ENCODE data around the gene NAALAD2. TPM values are rescaled to one million over a fixed set of nuclear protein-coding genes. Genes with fewer than 3 reads are reported as not detected.
A peak's percentile ranks its signal among the peaks of the same experiment; 100 is the strongest.
"Not testable (repeated sequence)": the region's sequence is repeated elsewhere in the genome, so short reads cannot be mapped to it uniquely, and the experiment has no call there.

NAALAD2 gene
- total RNA-seq (2021): 1.8 and 2.1 TPM in 2 replicates
- long read RNA-seq, transcript NAALAD2-210 (19 exons, 3,600 nt): major isoform, 5 of 11 reads
- long read RNA-seq, partial matches to known transcripts: 3 of 11 reads
- long read RNA-seq, other reads (novel, unspliced or antisense): 3 of 11 reads

DNA sequence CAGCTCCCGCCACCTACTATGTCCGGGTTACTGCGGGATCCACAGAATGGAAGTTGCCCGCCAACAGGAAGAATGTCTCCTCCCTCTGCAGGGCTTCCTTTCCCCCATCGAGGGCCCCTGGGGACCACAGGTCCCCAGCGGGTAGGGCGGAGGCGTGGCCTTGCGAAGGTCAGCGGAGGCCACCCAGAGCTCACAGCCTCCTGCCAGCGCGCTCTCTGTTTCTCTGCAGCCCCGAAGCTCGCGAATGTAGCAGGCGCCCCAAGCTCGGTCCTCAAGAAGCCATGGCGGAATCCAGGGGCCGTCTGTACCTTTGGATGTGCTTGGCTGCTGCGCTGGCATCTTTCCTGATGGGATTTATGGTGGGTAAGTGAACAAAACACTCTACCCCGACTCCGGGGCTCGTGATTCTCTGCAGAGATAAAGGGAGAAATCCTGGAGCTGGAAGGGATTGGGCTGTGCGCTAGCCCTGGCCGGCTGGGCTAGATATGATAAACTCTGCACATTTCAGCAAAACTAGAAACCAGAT is at the start of gene NAALAD2:
Gene NAALAD2 (plus strand): TSS at position 186 of the 526 bp plus-strand sequence. CDS start 96 bp downstream, at position 282.
- no peaks in the 10 kb centered on the region for H3K9me3 ChIP-seq (ENCODE audit: control insufficient read depth, low read depth, low read length)
- H3K27me3 Mint-ChIP-seq (ENCODE audit: low read depth): peaks cover 14% of the 10 kb centered on the region
- no peak within 1 kb of the TSS for H3K27ac ChIP-seq (ENCODE audit: insufficient read length, low read depth, low read length)
- H2BK15ac ChIP-seq (ENCODE audit: low read depth, low read length): no peak within 1 kb of the TSS
- peaks cover 10% of the 10 kb centered on the region for H3K23me2 ChIP-seq (ENCODE audit: insufficient read length, low read depth, low read length, poor library complexity, severe bottlenecking)
- no peak within 1 kb of the TSS for H3T11ph ChIP-seq (ENCODE audit: low read length)
- peak; percentile 80 for DNase-seq
- no peak within 1 kb of the TSS for H2BK120ac ChIP-seq (ENCODE audit: low read depth, low read length, poor library complexity, severe bottlenecking)
- H3K9me3 Mint-ChIP-seq: no peaks in the 10 kb centered on the region
- no peak within 1 kb of the TSS for H3K23ac ChIP-seq (ENCODE audit: insufficient read length, low read depth, low read length)
- H4K20me1 ChIP-seq (ENCODE audit: control insufficient read depth, insufficient read depth, insufficient read length): no peaks in the 10 kb centered on the region
- no peak within 1 kb of the TSS for H3K4ac ChIP-seq (ENCODE audit: low read depth, low read length)
- H3K27me3 ChIP-seq (ENCODE audit: insufficient read depth, low read length): no peaks in the 10 kb centered on the region
- H3K79me2 ChIP-seq (ENCODE audit: insufficient read depth, low read length): no peaks in the 10 kb centered on the region
- H3K27ac Mint-ChIP-seq: peak within 1 kb of the TSS in 2 of 3 experiments; percentile 4 to 42; a peak in 4 of 7 replicates
- H2BK5ac ChIP-seq (ENCODE audit: insufficient read length, low read length): no peak within 1 kb of the TSS
- no CpG with 5 or more reads among the region's 25 CpGs for WGBS (ENCODE audit: extremely low coverage, insufficient read length, low lambda C conversion rate)
- no peak within 1 kb of the TSS for H2BK20ac ChIP-seq (ENCODE audit: low read depth, low read length, poor library complexity, severe bottlenecking)
- no peak within 1 kb of the TSS for H4K5ac ChIP-seq (ENCODE audit: insufficient read length, low read depth, low read length)
- H2BK12ac ChIP-seq (ENCODE audit: insufficient read length, low read depth, low read length): no peak within 1 kb of the TSS
- H3K36me3 Mint-ChIP-seq (ENCODE audit: insufficient read depth in 1 of 3, low read depth in 3 of 3): no peaks in the 10 kb centered on the region
- peak within 1 kb of the TSS; percentile 56 for H3K9ac ChIP-seq (ENCODE audit: extremely low read depth, insufficient read length, low read length)
- H3K56ac ChIP-seq (ENCODE audit: insufficient read length, low read depth, low read length): no peak within 1 kb of the TSS
- peak within 1 kb of the TSS; percentile 92 for H3K4me2 ChIP-seq (ENCODE audit: insufficient read depth, insufficient read length, low read length)
- peak within 1 kb of the TSS; percentile 66 for H2AFZ ChIP-seq (ENCODE audit: low read length)
- H3K4me1 ChIP-seq (ENCODE audit: insufficient read depth, low read length): no peaks in the 10 kb centered on the region; the same call in 1 of the 2 replicates
- H4K8ac ChIP-seq (replicated peaks; ENCODE audit: insufficient read length, low read depth, low read length): no peak within 1 kb of the TSS
- peaks cover 22 to 34% of the 10 kb centered on the region in 2 experiments for H3K4me1 Mint-ChIP-seq
- H3K18ac ChIP-seq (ENCODE audit: insufficient read length, low read depth, low read length): no peak within 1 kb of the TSS
- peak within 1 kb of the TSS; percentile 72 to 78 for H3K4me3 Mint-ChIP-seq
- no peak within 1 kb of the TSS for H4K91ac ChIP-seq (ENCODE audit: insufficient read length, low read depth, low read length)
- TF ChIP-seq, protein P1, sequence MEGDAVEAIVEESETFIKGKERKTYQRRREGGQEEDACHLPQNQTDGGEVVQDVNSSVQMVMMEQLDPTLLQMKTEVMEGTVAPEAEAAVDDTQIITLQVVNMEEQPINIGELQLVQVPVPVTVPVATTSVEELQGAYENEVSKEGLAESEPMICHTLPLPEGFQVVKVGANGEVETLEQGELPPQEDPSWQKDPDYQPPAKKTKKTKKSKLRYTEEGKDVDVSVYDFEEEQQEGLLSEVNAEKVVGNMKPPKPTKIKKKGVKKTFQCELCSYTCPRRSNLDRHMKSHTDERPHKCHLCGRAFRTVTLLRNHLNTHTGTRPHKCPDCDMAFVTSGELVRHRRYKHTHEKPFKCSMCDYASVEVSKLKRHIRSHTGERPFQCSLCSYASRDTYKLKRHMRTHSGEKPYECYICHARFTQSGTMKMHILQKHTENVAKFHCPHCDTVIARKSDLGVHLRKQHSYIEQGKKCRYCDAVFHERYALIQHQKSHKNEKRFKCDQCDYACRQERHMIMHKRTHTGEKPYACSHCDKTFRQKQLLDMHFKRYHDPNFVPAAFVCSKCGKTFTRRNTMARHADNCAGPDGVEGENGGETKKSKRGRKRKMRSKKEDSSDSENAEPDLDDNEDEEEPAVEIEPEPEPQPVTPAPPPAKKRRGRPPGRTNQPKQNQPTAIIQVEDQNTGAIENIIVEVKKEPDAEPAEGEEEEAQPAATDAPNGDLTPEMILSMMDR (conservative IDR thresholded peaks at IDR 0.05): no peak
- 0 out of 2 replicates have a peak within 1 kb of the TSS, but pooled peaks have one; percentile 44 for H3K14ac ChIP-seq (ENCODE audit: insufficient read depth, low read length)
- H3K79me1 ChIP-seq (ENCODE audit: insufficient read depth, low read depth, low read length, poor library complexity, severe bottlenecking): no peaks in the 10 kb centered on the region
- H2AK5ac ChIP-seq (ENCODE audit: insufficient read length, low read length): no peak within 1 kb of the TSS

DNA sequence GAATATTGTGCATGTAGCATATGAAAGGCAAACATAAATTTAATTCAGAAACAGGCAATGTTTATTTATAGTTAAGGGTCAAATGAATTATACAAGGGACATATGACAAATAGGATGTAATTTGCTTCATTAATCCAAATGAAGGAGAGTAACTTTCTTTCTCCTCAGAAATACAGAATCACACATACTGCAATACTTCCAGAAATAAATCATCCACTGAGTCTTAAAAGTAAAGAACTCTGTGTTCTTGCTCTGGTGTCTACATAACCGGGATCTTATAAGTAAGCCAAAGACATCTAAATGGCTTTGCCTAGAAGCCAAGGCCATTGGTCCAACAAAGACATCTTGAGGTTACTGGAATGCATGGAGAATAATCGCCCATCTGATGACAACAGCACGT is 48.8 kb upstream of the NAALAD2 start, which contains the start of gene UBTFL1:
Gene UBTFL1 (plus strand): TSS at position 301 of the 400 bp plus-strand sequence. CDS start 0 bp downstream, at position 301.
- H3K27me3 Mint-ChIP-seq (ENCODE audit: low read depth); H3K9me3 Mint-ChIP-seq; H4K5ac ChIP-seq (ENCODE audit: insufficient read length, low read depth, low read length); H3K36me3 Mint-ChIP-seq (ENCODE audit: insufficient read depth in 1 of 3, low read depth in 3 of 3); H3K18ac ChIP-seq (ENCODE audit: insufficient read length, low read depth, low read length); H3K9ac ChIP-seq (ENCODE audit: extremely low read depth, insufficient read length, low read length); H2BK120ac ChIP-seq (ENCODE audit: low read depth, low read length, poor library complexity, severe bottlenecking); H3K27ac ChIP-seq (ENCODE audit: insufficient read length, low read depth, low read length); H2BK12ac ChIP-seq (ENCODE audit: insufficient read length, low read depth, low read length); H4K8ac ChIP-seq (replicated peaks; ENCODE audit: insufficient read length, low read depth, low read length); H2BK15ac ChIP-seq (ENCODE audit: low read depth, low read length); H3K23ac ChIP-seq (ENCODE audit: insufficient read length, low read depth, low read length); H3K4me2 ChIP-seq (ENCODE audit: insufficient read depth, insufficient read length, low read length); H4K91ac ChIP-seq (ENCODE audit: insufficient read length, low read depth, low read length); H4K20me1 ChIP-seq (ENCODE audit: control insufficient read depth, insufficient read depth, insufficient read length); H3K56ac ChIP-seq (ENCODE audit: insufficient read length, low read depth, low read length); H2AK5ac ChIP-seq (ENCODE audit: insufficient read length, low read length); H3K4me3 Mint-ChIP-seq; H3K27ac Mint-ChIP-seq; H3K4ac ChIP-seq (ENCODE audit: low read depth, low read length); H3T11ph ChIP-seq (ENCODE audit: low read length); H2BK20ac ChIP-seq (ENCODE audit: low read depth, low read length, poor library complexity, severe bottlenecking); H3K14ac ChIP-seq (ENCODE audit: insufficient read depth, low read length); H3K4me1 ChIP-seq (ENCODE audit: insufficient read depth, low read length); DNase-seq; H3K79me1 ChIP-seq (ENCODE audit: insufficient read depth, low read depth, low read length, poor library complexity, severe bottlenecking); H3K27me3 ChIP-seq (ENCODE audit: insufficient read depth, low read length); H3K4me1 Mint-ChIP-seq; H2AFZ ChIP-seq (ENCODE audit: low read length); H3K23me2 ChIP-seq (ENCODE audit: insufficient read length, low read depth, low read length, poor library complexity, severe bottlenecking); H2BK5ac ChIP-seq (ENCODE audit: insufficient read length, low read length); H3K9me3 ChIP-seq (ENCODE audit: control insufficient read depth, low read depth, low read length); H3K79me2 ChIP-seq (ENCODE audit: insufficient read depth, low read length): not testable (repeated sequence)
- no CpG with 5 or more reads among the region's 3 CpGs for WGBS (ENCODE audit: extremely low coverage, insufficient read length, low lambda C conversion rate)
